ENCODE data around the gene CACNA1H.
"Not testable (repeated sequence)": the region's sequence is repeated elsewhere in the genome, so short reads cannot be mapped to it uniquely, and the experiment has no call there.

The CACNA1H gene

DNA sequence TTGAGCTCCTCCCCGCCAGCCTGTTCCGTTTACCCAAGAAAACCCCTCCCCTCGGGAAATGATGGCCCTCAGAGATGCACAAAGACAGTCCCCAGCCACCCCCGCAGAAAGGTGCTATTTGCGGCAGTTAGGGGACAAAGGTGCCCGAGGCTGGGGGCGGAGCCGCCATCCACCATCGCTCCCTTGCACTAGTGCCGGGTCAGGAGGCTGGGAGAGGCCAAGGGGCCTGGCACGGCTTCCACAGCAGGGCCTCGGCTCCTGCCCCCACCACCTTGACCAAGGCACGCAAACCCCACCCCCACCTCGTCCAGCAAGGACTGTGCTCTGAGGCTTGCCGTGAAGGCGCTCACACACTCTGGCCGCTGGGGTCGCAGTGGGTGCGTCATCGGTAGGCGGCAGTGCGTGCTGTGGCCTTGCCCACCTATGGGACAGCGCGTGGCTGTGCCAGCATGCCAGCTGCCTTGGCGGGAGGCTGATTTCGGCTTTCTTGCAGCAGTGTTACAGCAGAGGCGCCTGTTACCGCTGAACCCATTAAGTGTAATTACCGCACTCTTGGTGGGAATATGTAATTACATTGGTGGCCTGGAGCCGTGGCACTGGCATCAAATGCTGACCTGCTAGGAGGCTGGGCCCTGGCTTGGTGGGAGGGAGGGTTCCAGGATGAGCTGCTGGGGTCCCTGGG, 40.4 kb downstream of the CACNA1H start:
- no peak for FAIRE-seq
- DNase-seq (ENCODE audit: insufficient read length): no peak
- TF ChIP-seq TAF1 (IDR thresholded peaks at IDR 0.05; ENCODE audit: borderline replicate concordance, low read depth, low read length) (no peak), POLR2A (IDR thresholded peaks at IDR 0.05; ENCODE audit: low read depth, low read length) (no peak), POLR2AphosphoS5 (IDR thresholded peaks at IDR 0.05; ENCODE audit: low read depth, low read length) (no peak)

DNA sequence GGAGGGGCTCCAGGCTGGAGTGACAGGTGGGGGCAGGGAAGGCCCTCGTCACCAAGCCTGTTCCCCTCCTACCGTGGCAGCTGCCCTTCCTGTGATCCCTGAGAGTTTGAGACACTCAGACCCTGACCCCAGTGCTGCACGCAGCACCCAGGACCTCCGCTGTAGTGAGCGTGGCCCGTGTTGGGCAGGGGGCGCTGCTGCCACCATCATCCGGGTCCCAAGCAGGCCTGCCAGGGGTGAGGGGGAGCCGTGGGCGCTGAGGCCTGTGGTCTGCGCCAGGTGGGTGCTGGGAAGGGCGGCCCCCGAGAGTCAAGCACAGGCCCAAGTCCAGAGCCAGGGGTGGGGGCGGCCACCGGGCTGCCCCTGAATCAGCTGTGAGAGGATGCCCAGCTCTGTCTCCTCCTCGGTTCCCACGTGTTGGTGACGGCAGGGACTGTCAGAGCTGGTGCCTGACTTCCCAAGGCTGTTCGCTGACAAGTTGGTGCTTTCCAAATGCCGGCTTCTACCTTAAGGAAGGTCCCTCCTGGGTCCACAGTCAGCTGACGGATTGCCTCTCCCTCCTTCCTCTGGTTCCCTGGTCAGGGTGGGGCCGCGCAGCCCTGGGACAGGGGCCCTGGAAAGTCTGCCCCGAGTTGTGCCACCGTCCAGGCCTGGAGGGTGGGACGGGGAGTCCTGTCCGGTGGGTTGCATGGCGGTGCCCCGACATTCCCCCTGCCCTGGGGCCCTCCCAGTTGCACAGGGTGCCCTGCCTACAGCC, 41.1 kb downstream of the CACNA1H start:
- FAIRE-seq (no peak), DNase-seq (ENCODE audit: insufficient read length) (no peak)
- no peak for TF ChIP-seq TAF1 (IDR thresholded peaks at IDR 0.05; ENCODE audit: borderline replicate concordance, low read depth, low read length)
- TF ChIP-seq POLR2AphosphoS5 (IDR thresholded peaks at IDR 0.05; ENCODE audit: low read depth, low read length): no peak
- TF ChIP-seq POLR2A (IDR thresholded peaks at IDR 0.05; ENCODE audit: low read depth, low read length): no peak

DNA sequence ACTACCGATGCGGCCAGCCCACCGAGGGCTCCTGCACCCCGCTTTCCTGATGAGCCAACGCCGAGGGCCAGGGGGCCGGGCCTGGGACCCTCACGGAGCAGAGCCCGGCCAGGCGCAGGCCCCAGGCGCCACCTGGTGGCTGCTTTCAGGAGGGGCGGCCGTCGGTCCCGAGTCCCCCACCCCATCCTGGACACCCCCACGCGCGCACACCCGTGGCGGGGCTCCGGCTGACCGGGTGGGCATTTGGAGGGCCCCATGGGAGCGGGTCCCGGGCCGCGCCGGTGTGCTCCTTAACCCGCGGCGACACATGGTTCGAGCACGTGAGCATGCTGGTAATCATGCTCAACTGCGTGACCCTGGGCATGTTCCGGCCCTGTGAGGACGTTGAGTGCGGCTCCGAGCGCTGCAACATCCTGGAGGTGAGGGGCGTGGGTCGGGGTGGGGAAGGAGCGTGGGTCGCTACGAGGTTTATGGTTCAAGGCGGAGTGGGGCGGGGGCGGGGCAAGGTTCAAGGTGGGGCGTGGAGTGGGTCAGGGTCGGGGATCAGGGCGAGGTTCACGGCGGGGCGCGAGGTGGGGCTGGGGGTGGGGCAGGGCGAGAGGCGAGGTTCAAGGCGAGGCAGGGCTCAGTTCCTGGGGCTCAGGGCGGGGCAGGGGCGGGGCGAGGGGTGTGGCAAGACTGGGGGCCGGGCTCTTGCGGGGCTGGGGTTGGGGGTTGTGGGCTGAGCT, 41.9 kb downstream of the CACNA1H start:
- FAIRE-seq (no peak), DNase-seq (ENCODE audit: insufficient read length) (no peak)
- no peak for TF ChIP-seq TAF1 (IDR thresholded peaks at IDR 0.05; ENCODE audit: borderline replicate concordance, low read depth, low read length)
- no peak for TF ChIP-seq POLR2A (IDR thresholded peaks at IDR 0.05; ENCODE audit: low read depth, low read length)
- no peak for TF ChIP-seq POLR2AphosphoS5 (IDR thresholded peaks at IDR 0.05; ENCODE audit: low read depth, low read length)

DNA sequence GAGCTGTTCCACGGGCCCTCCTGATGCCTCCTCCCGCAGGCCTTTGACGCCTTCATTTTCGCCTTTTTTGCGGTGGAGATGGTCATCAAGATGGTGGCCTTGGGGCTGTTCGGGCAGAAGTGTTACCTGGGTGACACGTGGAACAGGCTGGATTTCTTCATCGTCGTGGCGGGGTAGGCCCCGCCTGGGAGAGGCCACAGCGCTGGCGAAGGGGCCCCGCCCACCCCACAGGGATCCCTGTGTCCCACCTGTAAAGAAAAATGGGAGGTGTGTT, 42.4 kb downstream of the CACNA1H start:
- no peak for TF ChIP-seq POLR2AphosphoS5 (IDR thresholded peaks at IDR 0.05; ENCODE audit: low read depth, low read length)
- no peak for TF ChIP-seq TAF1 (IDR thresholded peaks at IDR 0.05; ENCODE audit: borderline replicate concordance, low read depth, low read length)
- no peak for TF ChIP-seq POLR2A (IDR thresholded peaks at IDR 0.05; ENCODE audit: low read depth, low read length)
- DNase-seq (ENCODE audit: insufficient read length): no peak
- FAIRE-seq: no peak

DNA sequence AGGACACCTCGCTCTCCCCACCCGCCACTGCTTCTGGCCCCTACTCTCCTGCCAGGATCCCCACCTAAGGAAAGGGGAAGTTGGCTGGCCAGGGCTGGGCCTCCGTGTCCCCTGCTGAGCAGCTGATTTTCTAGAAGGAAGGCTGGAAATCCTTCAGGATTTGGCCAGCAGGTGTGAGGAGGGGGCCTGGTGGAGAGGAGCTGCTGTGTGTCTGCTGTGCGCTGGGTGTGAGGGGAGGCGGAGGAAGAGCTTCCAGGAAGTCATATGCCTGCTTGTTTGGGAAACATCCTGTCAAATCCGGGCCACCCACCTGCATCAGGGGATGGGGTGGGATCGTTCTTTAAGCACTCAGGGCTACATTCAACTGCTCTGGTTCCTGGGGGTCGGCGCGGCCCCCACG, 43.6 kb downstream of the CACNA1H start:
- FAIRE-seq: no peak
- no peak for TF ChIP-seq POLR2A (IDR thresholded peaks at IDR 0.05; ENCODE audit: low read depth, low read length)
- TF ChIP-seq POLR2AphosphoS5 (IDR thresholded peaks at IDR 0.05; ENCODE audit: low read depth, low read length): no peak
- TF ChIP-seq TAF1 (IDR thresholded peaks at IDR 0.05; ENCODE audit: borderline replicate concordance, low read depth, low read length): no peak
- no peak for DNase-seq (ENCODE audit: insufficient read length)

DNA sequence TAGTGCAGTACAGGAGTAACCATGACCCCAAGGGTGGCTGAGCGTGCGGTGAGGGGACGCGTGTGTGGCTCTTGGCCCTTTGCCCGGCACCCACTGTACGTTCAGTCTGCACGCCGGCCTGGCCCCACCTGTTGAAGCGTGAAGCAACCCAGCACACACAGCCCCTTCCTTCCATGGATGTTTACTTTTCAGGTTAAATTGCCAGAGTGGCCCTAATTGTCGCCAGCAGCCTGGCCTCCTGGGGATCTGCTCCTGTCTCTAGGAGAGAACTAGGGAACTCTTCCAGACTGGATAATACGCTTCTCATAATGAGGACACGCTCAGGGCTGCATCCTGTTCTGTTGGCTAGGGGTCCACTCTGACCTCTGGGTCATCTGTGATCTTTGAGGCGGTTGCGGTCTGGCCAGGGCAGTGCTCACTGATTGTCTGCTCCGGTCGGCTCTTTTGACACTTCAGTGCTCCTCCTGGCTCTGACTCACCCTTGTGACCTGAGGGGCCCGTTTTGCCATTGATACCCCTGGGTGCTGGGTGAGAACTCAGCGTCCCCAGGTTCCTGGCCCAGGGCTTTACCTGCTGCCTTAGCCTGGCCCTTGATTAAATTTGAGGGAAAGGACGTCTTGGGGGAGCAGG, 44.4 kb downstream of the CACNA1H start:
- no peak for DNase-seq (ENCODE audit: insufficient read length)
- no peak for FAIRE-seq
- TF ChIP-seq POLR2AphosphoS5 (IDR thresholded peaks at IDR 0.05; ENCODE audit: low read depth, low read length): no peak
- TF ChIP-seq POLR2A (IDR thresholded peaks at IDR 0.05; ENCODE audit: low read depth, low read length): no peak
- TF ChIP-seq TAF1 (IDR thresholded peaks at IDR 0.05; ENCODE audit: borderline replicate concordance, low read depth, low read length): no peak

DNA sequence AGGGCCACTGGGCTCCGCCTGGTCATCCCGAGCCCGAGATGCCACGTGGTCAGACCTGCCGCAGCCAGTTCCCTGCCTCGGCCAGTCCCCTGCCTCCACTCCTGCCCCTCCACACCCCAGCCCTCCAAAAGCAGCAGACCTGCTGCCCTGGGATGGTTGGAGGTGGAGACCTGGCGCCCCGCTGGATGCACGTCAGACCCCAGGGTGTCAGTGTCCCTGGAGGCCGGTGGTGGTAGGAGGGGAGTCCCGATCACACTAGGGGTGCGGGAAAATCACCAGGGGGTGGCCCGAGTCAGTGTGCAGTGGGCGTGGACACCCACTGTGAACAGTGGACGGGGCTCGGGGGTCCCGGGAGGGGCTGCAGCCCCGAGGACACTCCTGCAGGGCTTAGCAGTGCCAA, 45.3 kb downstream of the CACNA1H start:
- TF ChIP-seq TAF1 (IDR thresholded peaks at IDR 0.05; ENCODE audit: borderline replicate concordance, low read depth, low read length) (no peak), POLR2AphosphoS5 (IDR thresholded peaks at IDR 0.05; ENCODE audit: low read depth, low read length) (no peak), POLR2A (IDR thresholded peaks at IDR 0.05; ENCODE audit: low read depth, low read length) (no peak)
- no peak for DNase-seq (ENCODE audit: insufficient read length)
- FAIRE-seq: no peak

DNA sequence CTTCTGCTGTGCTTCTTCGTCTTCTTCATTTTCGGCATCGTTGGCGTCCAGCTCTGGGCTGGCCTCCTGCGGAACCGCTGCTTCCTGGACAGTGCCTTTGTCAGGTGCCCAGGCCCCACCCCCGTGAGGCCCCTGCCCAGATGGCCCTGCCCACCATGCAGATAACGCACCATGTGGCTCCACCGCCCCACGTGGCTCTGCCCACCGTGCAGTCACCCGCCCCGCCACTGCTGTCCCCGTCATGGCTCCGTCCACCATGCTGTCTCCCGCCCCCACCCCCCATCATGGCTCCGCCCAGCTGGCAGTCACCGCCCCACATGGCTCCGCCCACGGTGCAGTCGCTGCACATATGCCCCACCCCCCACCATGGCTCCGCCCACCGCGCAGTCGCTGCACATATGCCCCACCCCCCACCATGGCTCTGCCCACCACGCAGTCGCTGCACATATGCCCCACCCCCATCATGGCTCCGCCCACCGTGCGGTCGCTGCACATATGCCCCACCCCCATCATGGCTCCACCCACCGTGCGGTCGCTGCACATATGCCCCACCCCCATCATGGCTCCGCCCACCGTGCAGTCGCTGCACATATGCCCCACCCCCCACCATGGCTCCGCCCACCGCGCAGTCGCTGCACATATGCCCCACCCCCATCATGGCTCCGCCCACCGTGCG, 45.9 kb downstream of the CACNA1H start:
- FAIRE-seq; DNase-seq (ENCODE audit: insufficient read length): not testable (repeated sequence)

DNA sequence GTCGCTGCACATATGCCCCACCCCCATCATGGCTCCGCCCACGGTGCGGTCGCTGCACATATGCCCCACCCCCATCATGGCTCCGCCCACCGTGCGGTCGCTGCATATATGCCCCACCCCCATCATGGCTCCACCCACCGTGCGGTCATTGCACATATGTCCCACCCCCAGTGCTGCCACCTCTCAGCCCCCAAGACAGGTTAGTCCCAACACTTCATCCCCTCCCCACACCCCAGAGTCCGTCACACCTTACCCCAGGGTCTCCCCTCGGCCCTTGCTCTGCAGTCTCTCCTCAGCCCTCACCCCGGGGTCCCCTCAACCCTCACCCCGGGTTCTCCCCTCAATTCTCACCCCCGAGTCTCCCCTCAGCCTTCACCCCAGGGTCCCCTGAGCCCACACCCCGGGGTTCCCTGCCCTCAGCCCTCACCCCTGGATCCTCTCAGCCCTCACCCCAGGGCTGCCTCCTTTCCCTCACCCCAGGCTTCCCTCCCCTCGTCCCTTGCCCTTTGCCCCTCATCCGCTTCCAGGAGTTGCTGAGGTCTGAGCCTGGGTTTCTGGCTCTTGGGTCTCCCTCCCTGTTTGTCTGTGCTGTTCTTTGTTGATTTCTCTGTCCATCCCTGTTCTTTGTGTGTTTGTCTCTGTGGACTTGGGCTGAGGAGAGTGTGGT, 46.6 kb downstream of the CACNA1H start:
- FAIRE-seq (no peak), DNase-seq (ENCODE audit: insufficient read length) (no peak)
- TF ChIP-seq POLR2AphosphoS5 (IDR thresholded peaks at IDR 0.05; ENCODE audit: low read depth, low read length) (no peak), POLR2A (IDR thresholded peaks at IDR 0.05; ENCODE audit: low read depth, low read length) (no peak), TAF1 (IDR thresholded peaks at IDR 0.05; ENCODE audit: borderline replicate concordance, low read depth, low read length) (no peak)

DNA sequence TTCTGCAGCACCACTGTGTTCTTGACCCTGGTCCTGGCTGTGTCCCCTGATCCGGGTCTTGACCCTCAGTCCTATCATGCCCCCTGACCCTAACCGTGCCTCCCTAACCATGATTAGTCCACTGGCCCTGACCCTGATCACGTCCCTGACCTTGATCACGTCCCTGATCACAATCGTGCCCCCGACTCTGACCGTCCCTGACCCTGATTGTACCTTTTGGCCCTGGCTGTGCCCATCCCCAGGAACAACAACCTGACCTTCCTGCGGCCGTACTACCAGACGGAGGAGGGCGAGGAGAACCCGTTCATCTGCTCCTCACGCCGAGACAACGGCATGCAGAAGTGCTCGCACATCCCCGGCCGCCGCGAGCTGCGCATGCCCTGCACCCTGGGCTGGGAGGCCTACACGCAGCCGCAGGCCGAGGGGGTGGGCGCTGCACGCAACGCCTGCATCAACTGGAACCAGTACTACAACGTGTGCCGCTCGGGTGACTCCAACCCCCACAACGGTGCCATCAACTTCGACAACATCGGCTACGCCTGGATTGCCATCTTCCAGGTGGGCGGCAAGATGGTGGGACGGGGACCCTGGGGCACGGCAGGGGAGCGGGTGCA, 47.2 kb downstream of the CACNA1H start:
- FAIRE-seq (no peak), DNase-seq (ENCODE audit: insufficient read length) (no peak)
- TF ChIP-seq POLR2A (IDR thresholded peaks at IDR 0.05; ENCODE audit: low read depth, low read length): no peak
- TF ChIP-seq TAF1 (IDR thresholded peaks at IDR 0.05; ENCODE audit: borderline replicate concordance, low read depth, low read length): no peak
